GM12878 (cell line): ENCODE data around the gene CACNG8. TPM values are rescaled to one million over a fixed set of nuclear protein-coding genes. Genes with fewer than 3 reads are reported as not detected.

ENCODE experiments used
- ATAC-seq: fragments of 200-7000 bp; cut with Tn5 transposase; 3 replicates; pipeline ENCODE4 v1.9.1; 2020; ENCODE audit warnings: mild to moderate bottlenecking, moderate library complexity
- BruUV-seq: library from RNA; stranded (reverse); fragments of 400-500 nt; replicated peaks from 2 replicates; lab custom pipeline; 2021; lab: Mats Ljungman, UMichigan
- CTCF ChIA-PET: fragments of 300-600 bp; sonication (Branson Sonifier 250); formaldehyde crosslinking; extraction: SDS; loops from one replicate; lab custom pipeline; 2021; ENCODE audit warnings: inconsistent platforms; lab: Yijun Ruan, JAX
- POLR2A ChIA-PET: fragments of 350-600 bp; formaldehyde crosslinking; extraction: SDS; loops from one replicate; lab custom pipeline; 2021; ENCODE audit warnings: inconsistent platforms; lab: Charles Lee
- RAD21 ChIA-PET: fragments of 300-600 bp; sonication (Branson Sonifier 250); formaldehyde crosslinking; loops from one replicate; lab custom pipeline; 2023; ENCODE audit warnings: antibody characterized with exemption; ENCODE audit not compliant: unreplicated experiment; lab: Charles Lee
- SMC1A ChIA-PET: fragments of 300-600 bp; sonication (Branson Sonifier 250); formaldehyde crosslinking; loops from one replicate; lab custom pipeline; 2023; ENCODE audit not compliant: unreplicated experiment, uncharacterized antibody; lab: Charles Lee
- DNase-seq: peaks from one replicate; pipeline ENCODE4 v3.0.0-alpha.2; 2011; ENCODE audit warnings: low read depth, low spot score
- FAIRE-seq: peaks from 3 replicates; lab custom pipeline; 2011; peaks lifted over from hg19 to GRCh38; lab: Jason Lieb, UNC
- H2AFZ ChIP-seq: 2 replicates; pipeline ENCODE4 v1.6.0; 2011; ENCODE audit warnings: low read depth, low read length, control low read depth; ENCODE audit not compliant: control insufficient read depth
- H3K27ac ChIP-seq: 2 replicates; pipeline ENCODE4 v1.5.1; 2011; ENCODE audit warnings: control low read depth; ENCODE audit not compliant: control insufficient read depth, insufficient read depth
- H3K27me3 ChIP-seq, 2 experiments: replicated peaks in 1 of 2; 2 replicates each; pipeline versions ENCODE4 v1.6.0 to v1.6.1; 2011; ENCODE audit warnings: low read length in 1 of 2; ENCODE audit not compliant: control insufficient read depth in 2 of 2, insufficient read depth in 2 of 2
- H3K36me3 ChIP-seq, 2 experiments: 2 replicates each; pipeline ENCODE4 v1.5.1; 2011; ENCODE audit warnings: low read length in 1 of 2; ENCODE audit not compliant: control insufficient read depth in 2 of 2, insufficient read depth in 2 of 2
- H3K4me1 ChIP-seq: 2 replicates; pipeline ENCODE4 v1.6.1; 2011; ENCODE audit warnings: mild to moderate bottlenecking, low read length, moderate library complexity, mixed read lengths; ENCODE audit not compliant: control insufficient read depth, insufficient read depth
- H3K4me2 ChIP-seq: 2 replicates; pipeline ENCODE4 v1.6.0; 2011; ENCODE audit warnings: control low read depth; ENCODE audit not compliant: control insufficient read depth, insufficient read depth
- H3K4me3 ChIP-seq: fragments of 200-600 bp; sonication (generic); 2 replicates; pipeline ENCODE4 v1.5.1; 2016
- H3K79me2 ChIP-seq: 2 replicates; pipeline ENCODE4 v1.6.0; 2011; ENCODE audit warnings: low read length; ENCODE audit not compliant: control insufficient read depth, insufficient read depth
- H3K9ac ChIP-seq: 2 replicates; pipeline ENCODE4 v1.8.0; 2011; ENCODE audit warnings: low read length, control low read depth, mixed read lengths; ENCODE audit not compliant: control insufficient read depth, insufficient read depth
- H3K9me3 ChIP-seq: replicated peaks from 3 replicates; pipeline ENCODE4 v1.5.1; 2011; ENCODE audit warnings: mild to moderate bottlenecking, low read length; ENCODE audit not compliant: control insufficient read depth, insufficient read depth
- H4K20me1 ChIP-seq: 2 replicates; pipeline ENCODE4 v1.6.0; 2011; ENCODE audit not compliant: control insufficient read depth, insufficient read depth
- ASH2L ChIP-seq: fragments of 300-600, 200-600 bp; sonication (generic); IDR thresholded peaks from 2 replicates; pipeline ENCODE4 v1.6.1; 2017; ENCODE audit warnings: low read depth, mild to moderate bottlenecking, borderline replicate concordance
- BACH1 ChIP-seq: fragments of 450-650 bp; IDR thresholded peaks from 2 replicates; pipeline ENCODE4 v1.6.1; 2017; ENCODE audit warnings: mild to moderate bottlenecking, borderline replicate concordance
- CBFB ChIP-seq: IDR thresholded peaks from 2 replicates; pipeline ENCODE4 v1.6.1; 2016; ENCODE audit warnings: antibody characterized with exemption, low read depth
- CHD4 ChIP-seq: fragments of 200-600 bp; sonication (generic); IDR thresholded peaks from 2 replicates; pipeline ENCODE4 v1.6.1; 2016; ENCODE audit warnings: mild to moderate bottlenecking
- NFIC ChIP-seq: IDR thresholded peaks from 2 replicates; pipeline ENCODE4 v1.6.1; 2012; ENCODE audit warnings: low read depth, mild to moderate bottlenecking, inconsistent platforms, low read length, moderate library complexity
- NFYA ChIP-seq: IDR thresholded peaks from 2 replicates; pipeline ENCODE4 v1.6.1; 2011; ENCODE audit warnings: low read depth, mild to moderate bottlenecking, low read length, improper control_type of control experiment, borderline replicate concordance
- PML ChIP-seq: IDR thresholded peaks from 2 replicates; pipeline ENCODE4 v1.6.1; 2012; ENCODE audit warnings: low read length, inconsistent platforms
- RCOR1 ChIP-seq: conservative IDR thresholded peaks from 2 replicates; pipeline ENCODE4 v1.6.1; 2012; ENCODE audit warnings: low read depth, low read length, improper control_type of control experiment
- RELA ChIP-seq: fragments of 450-650 bp; IDR thresholded peaks from 2 replicates; pipeline ENCODE4 v1.8.0; 2014; ENCODE audit warnings: borderline replicate concordance; ENCODE audit not compliant: partially characterized antibody
- SMAD1 ChIP-seq: fragments of 450-650 bp; IDR thresholded peaks from 2 replicates; pipeline ENCODE4 v1.6.1; 2018; ENCODE audit warnings: mild to moderate bottlenecking, low read depth; ENCODE audit not compliant: partially characterized antibody
- STAT1 ChIP-seq: fragments of 450-650 bp; conservative IDR thresholded peaks from 2 replicates; pipeline ENCODE4 v1.6.1; 2014; ENCODE audit warnings: antibody characterized with exemption, mild to moderate bottlenecking
- WGBS: methylation state at CpG from one replicate; pipeline ENCODE4 v1.1.6; 2016; ENCODE audit warnings: low lambda C conversion rate; ENCODE audit not compliant: insufficient replicate concordance, insufficient coverage; ENCODE audit errors: missing lambda C conversion rate; 5-methylcytosine and 5-hydroxymethylcytosine counted together
- in situ Hi-C: fragments of 300-500 bp; cut with MboI; formaldehyde crosslinking; loops from 9 replicates; pipeline ENCODE4 v1.14.3; 2018; ENCODE audit warnings: mixed read lengths
- intact Hi-C: fragments of 100-400 bp; cut with micrococcal nuclease; formaldehyde crosslinking; loops from one replicate; pipeline ENCODE4 v1.14.2; 2022; ENCODE audit not compliant: unreplicated experiment
- polyA plus RNA-seq, 11 experiments: library from polyadenylated mRNA; depleted of rRNA in 4 of 11; unstranded in 6 of 11; stranded (reverse) in 5 of 11; fragments of >200 nt; fragmentation: Nextera tagmentation in 4 of 11; fragmentation: Illumina TruSeq in 1 of 11; extraction: Ambion mirVana in 4 of 11; extraction: Trizol in 1 of 11; gene quantifications; 1 replicate in 1 of 11; 2 replicates in 10 of 11; pipeline versions ENCODE4 v1.2.1 to v1.2.3, GENCODE V29; 2011 to 2016; ENCODE audit warnings: inconsistent platforms in 2 of 11, missing spikeins in 2 of 11, low read depth in 1 of 11
- total RNA-seq, 4 experiments: library from RNA; depleted of rRNA in 3 of 4; stranded (reverse); fragments of >200 nt in 3 of 4; fragmentation: Illumina TruSeq in 1 of 4; extraction: Trizol in 1 of 4; gene quantifications; 2 replicates each; pipeline versions ENCODE4 v1.2.1 to v1.2.3, GENCODE V29; 2013 to 2021
- TF ChIP-seq, protein P1 (sequence below): fragments of 450-650 bp; IDR thresholded peaks from 2 replicates; pipeline ENCODE4 v1.6.1; 2016; ENCODE audit warnings: mild to moderate bottlenecking, moderate library complexity, borderline replicate concordance
- TF ChIP-seq, protein P2 (sequence below): fragments of 450-650 bp; IDR thresholded peaks from 2 replicates; pipeline ENCODE4 v1.6.1; 2017; ENCODE audit warnings: low read depth, mild to moderate bottlenecking, moderate library complexity
- TF ChIP-seq, protein P3 (sequence below): IDR thresholded peaks from 2 replicates; pipeline ENCODE4 v1.6.1; 2011; ENCODE audit warnings: mild to moderate bottlenecking, low read depth, low read length, moderate library complexity; ENCODE audit not compliant: insufficient replicate concordance
- TF ChIP-seq, protein P4 (sequence below): IDR thresholded peaks from 2 replicates; pipeline ENCODE4 v1.6.1; 2011; ENCODE audit warnings: borderline replicate concordance, low read depth, mild to moderate bottlenecking, moderate library complexity, mixed read lengths, low read length; ENCODE audit not compliant: insufficient read depth; ENCODE audit errors: extremely low read length

CACNG8 gene
- total and polyA plus RNA-seq, 10 of the 15 experiments (the other 5 are each of a cell fraction or from before 2014, with no cell fraction given), result not detected

DNA sequence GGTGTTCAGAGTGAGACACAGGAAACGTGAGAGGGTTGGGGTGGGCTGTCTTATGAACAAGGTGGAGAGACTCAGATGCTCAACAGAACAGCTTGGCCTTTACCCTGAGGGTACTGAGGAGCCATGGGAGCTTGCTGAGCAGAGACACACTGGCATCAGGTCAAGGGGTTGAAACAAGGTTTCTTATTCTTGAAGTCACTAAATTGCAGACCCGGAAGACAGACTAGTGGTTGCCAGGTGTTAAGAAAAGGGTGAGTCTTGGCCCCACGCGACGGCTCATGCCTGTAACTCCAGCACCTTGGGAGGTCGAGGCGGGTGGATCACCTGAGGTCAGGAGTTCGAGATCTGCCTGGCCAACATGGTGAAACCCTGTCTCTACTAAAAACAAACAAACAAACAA lies 51.1 kb downstream of the CACNG8 start (continued):
- TF ChIP-seq, protein P1, sequence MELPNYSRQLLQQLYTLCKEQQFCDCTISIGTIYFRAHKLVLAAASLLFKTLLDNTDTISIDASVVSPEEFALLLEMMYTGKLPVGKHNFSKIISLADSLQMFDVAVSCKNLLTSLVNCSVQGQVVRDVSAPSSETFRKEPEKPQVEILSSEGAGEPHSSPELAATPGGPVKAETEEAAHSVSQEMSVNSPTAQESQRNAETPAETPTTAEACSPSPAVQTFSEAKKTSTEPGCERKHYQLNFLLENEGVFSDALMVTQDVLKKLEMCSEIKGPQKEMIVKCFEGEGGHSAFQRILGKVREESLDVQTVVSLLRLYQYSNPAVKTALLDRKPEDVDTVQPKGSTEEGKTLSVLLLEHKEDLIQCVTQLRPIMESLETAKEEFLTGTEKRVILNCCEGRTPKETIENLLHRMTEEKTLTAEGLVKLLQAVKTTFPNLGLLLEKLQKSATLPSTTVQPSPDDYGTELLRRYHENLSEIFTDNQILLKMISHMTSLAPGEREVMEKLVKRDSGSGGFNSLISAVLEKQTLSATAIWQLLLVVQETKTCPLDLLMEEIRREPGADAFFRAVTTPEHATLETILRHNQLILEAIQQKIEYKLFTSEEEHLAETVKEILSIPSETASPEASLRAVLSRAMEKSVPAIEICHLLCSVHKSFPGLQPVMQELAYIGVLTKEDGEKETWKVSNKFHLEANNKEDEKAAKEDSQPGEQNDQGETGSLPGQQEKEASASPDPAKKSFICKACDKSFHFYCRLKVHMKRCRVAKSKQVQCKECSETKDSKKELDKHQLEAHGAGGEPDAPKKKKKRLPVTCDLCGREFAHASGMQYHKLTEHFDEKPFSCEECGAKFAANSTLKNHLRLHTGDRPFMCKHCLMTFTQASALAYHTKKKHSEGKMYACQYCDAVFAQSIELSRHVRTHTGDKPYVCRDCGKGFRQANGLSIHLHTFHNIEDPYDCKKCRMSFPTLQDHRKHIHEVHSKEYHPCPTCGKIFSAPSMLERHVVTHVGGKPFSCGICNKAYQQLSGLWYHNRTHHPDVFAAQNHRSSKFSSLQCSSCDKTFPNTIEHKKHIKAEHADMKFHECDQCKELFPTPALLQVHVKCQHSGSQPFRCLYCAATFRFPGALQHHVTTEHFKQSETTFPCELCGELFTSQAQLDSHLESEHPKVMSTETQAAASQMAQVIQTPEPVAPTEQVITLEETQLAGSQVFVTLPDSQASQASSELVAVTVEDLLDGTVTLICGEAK, result no peak
- TF ChIP-seq, protein P2, sequence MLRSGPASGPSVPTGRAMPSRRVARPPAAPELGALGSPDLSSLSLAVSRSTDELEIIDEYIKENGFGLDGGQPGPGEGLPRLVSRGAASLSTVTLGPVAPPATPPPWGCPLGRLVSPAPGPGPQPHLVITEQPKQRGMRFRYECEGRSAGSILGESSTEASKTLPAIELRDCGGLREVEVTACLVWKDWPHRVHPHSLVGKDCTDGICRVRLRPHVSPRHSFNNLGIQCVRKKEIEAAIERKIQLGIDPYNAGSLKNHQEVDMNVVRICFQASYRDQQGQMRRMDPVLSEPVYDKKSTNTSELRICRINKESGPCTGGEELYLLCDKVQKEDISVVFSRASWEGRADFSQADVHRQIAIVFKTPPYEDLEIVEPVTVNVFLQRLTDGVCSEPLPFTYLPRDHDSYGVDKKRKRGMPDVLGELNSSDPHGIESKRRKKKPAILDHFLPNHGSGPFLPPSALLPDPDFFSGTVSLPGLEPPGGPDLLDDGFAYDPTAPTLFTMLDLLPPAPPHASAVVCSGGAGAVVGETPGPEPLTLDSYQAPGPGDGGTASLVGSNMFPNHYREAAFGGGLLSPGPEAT, result no peak
- TF ChIP-seq SMAD1, result no peak

DNA sequence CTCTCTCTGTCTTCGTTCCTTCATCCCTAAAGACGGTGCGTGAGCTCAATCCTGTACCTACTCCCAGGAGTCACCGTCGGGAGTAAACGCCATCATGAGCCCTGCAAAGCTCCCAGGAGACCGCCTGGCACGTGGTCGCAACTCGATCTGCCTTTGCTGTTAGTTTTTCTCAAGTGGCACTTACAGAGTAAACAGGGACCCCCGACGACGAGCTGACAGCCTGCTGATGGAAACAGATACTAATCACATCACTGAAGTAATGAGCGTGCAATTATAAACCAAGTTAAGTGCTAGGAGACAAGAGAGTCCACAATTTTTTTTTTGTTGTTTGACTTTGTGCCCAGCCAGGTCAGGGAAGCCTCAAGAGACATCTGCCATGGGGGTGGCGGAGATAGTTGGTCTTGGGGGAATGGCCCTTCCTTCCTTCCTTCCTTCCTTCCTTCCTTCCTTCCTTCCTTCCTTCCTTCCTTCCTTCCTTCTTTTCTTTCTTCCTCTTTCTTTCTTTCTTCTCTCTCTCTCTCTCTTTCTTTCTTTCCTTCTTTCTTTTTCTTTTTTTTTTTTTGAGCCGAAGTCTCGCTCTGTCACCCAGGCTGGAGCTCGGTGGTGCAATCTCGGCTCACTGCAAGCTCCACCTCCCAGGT lies 52.3 kb downstream of the CACNG8 start:
- no peak for FAIRE-seq
- no peak for ATAC-seq

More for the DNA sequence above, 52.3 kb downstream of the CACNG8 start:
- ChIA-PET POLR2A (no interaction called here), SMC1A (interaction anchor here (1.3 kb wide), 1 partner anchor 9 kb away, joined by 4 read pairs; no protein-coding TSS in a partner anchor), CTCF (no interaction called here), RAD21 (no interaction called here)
- Histone ChIP-seq H3K36me3 (no peaks in the 10 kb centered on the region), H2AFZ (no peak overlapping the region), H3K9ac (no peak overlapping the region), H3K27ac (no peak overlapping the region), H3K4me1 (no peaks in the 10 kb centered on the region), H3K4me3 (no peak overlapping the region), H4K20me1 (no peaks in the 10 kb centered on the region), H3K9me3 (no peaks in the 10 kb centered on the region), H3K4me2 (no peak overlapping the region), H3K79me2 (no peaks in the 10 kb centered on the region), H3K27me3 (no peaks in the 10 kb centered on the region)
- intact Hi-C loops (no loop called here), in situ Hi-C loops (no loop called here)
- DNase-seq, result no peak
- 35% methylated on average over 16 of the region's 19 CpGs for WGBS
- BruUV-seq, result no TSS peak
- TF ChIP-seq BACH1, result no peak
- TF ChIP-seq, protein P3, sequence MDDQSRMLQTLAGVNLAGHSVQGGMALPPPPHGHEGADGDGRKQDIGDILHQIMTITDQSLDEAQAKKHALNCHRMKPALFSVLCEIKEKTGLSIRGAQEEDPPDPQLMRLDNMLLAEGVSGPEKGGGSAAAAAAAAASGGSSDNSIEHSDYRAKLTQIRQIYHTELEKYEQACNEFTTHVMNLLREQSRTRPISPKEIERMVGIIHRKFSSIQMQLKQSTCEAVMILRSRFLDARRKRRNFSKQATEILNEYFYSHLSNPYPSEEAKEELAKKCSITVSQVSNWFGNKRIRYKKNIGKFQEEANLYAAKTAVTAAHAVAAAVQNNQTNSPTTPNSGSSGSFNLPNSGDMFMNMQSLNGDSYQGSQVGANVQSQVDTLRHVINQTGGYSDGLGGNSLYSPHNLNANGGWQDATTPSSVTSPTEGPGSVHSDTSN, result no peak
- TF ChIP-seq CBFB, result no peak
- TF ChIP-seq, protein P4, sequence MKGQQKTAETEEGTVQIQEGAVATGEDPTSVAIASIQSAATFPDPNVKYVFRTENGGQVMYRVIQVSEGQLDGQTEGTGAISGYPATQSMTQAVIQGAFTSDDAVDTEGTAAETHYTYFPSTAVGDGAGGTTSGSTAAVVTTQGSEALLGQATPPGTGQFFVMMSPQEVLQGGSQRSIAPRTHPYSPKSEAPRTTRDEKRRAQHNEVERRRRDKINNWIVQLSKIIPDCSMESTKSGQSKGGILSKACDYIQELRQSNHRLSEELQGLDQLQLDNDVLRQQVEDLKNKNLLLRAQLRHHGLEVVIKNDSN, result no peak
- TF ChIP-seq NFYA, result no peak
- no peak for TF ChIP-seq NFIC
- TF ChIP-seq RELA, result no peak
- no peak for TF ChIP-seq PML
- no peak for TF ChIP-seq STAT1
- no peak for TF ChIP-seq ASH2L
- no peak for TF ChIP-seq CHD4
- no peak for TF ChIP-seq RCOR1
- TF ChIP-seq, all 136 proteins: peak for 0
